HG02588 (cell line): ENCODE data around the gene SNCA.

Experiments
- ATAC-seq: cut with Tn5 transposase; IDR thresholded peaks from one replicate; pipeline ENCODE4 v1.9.1; 2021; ENCODE audit warnings: mild to moderate bottlenecking, moderate library complexity; ENCODE audit not compliant: unreplicated experiment

SNCA gene

DNA sequence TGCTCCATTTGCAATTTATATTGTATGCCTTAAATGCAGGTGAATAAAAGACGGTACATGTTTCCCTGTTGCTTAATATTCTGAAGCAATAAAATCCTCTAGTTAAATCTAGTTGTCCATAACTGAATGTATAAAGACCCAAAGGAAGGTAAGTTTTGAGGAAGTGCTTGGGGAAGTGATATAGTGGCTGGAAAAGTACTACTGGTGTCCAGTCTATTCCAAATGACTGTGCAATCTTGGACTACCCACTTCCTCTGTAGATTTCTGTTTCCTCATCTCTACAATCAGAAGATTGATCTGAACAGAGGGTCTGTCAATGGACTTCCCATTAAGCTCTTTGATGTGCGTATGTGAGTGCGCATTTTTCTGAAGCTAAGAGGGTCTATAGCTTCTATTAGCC lies 17.0 kb downstream of the SNCA start:
- no peak for ATAC-seq

DNA sequence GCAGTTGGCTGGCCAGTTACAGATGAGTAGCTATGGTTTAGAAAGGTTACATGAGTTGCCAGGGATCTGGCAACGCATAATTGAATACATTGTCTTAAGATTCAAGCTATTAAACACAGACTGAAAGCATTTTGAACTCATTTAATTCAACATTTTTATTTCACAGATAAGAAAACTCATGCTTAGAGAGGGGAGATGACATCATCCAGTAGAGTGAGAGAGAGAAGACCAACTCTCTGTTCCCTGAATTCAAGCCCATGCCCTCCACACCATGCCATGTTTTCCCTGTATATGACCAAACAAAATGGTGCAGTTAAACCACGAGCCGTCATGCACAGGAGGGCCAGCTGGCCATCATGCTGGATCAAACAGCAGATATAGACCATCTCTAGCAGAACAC lies 22.6 kb downstream of the SNCA start:
- ATAC-seq, result no peak

DNA sequence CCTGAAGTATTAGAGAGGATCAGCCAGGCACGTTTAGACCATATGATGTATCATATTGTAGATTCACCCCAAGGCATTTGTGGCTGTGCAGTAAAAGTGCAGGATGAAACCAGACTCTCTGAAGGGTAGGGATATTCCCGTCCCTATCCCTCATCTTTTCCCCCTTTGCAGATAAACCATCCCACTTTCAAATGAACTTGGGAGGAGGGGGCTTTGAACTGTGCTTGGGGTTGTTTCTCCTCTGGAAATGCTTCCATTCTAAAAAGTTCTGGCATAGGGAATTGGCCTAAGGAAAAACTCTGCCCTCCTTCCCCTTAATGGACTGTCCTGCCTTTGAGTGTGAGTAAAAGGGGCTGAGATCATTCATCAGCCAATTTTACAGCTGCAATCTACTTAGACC lies 23.8 kb downstream of the SNCA start:
- no peak for ATAC-seq

DNA sequence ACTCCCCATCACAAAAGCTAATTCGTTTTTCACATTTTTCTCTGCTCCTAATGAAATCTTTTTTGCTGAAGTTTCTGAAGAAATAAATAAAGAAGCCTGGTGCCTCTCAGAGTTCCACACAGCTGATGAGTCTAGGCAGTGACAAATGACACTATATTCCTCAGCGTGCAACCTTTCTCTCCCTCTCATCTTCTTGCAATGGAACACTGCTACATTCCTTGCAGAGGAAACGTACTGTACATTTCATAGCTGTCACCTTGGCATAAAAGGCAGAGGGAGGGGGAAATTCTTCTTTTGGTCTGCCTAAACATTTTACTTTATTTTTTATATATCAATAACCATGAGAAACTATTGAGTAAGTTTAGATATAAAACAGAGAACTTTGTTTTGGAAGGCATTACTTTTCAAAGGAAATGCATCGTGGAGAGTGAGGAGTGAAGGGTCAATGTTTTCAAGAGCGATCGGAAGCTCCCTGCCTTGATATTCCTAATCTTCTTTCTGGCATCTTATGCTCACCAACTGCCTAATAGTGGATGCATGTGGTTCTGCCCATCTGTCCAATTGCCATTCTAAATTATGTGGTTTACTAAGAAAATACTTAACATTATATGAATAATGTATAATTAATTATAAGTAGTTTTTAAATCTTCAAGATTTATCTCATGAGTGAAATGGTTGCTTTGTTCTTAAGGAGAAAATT lies 29.4 kb downstream of the SNCA start:
- ATAC-seq, result no peak

DNA sequence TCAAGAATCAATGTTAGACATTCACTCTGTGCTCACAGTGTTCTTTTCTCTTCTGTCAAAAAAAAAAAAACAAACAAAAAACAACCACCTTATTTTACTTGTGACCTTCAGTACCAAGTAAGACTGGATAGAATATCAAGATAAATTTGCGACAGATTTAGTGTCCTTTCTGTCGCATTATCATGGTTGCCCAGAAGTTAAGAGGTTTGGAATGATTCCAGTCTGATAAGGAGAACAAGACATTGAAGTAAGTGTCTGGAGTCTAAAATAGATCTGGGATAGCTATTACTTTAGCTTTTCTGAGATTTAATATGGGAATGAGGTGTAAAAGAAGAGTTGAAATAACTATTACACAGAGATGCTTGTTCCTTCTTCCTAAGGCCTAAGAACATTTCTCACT lies 31.7 kb downstream of the SNCA start:
- ATAC-seq, result no peak

DNA sequence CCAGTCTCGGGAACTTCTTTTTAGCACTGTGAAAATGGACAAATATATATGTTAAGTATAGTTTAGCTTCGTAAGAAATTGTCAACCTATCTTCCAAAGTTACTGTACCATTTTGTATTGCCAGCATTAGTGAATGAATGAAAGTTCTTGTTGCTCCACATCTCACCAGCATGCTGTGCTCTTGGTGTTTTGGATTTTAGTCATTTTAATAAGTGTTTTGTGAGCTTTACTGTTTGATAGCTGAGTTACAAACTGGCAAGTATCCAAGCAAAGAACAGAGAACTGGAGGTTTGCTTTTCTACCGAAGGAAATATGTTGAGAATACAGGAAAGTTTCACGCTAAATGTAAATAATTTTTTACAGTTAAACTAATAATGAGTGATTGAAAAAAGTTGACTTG lies 33.0 kb downstream of the SNCA start:
- no peak for ATAC-seq

DNA sequence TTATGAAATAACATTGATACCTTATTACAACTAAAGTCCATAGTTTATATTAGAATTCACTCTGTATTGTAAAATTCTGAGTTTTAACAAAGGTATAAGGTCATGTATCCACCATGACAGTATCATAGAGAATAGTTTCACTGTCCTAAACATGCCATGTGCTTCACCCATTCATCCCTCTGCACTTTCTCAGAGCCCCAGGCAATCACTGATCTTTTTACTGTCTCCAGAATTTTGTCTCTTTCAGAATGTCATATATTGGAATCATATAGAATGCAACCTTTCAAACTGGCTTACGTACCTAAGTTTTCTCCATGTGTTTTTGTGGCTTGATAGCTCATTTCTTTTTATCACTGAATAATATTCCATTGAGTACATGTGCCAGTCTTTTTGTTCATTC lies 33.9 kb downstream of the SNCA start:
- no peak for ATAC-seq

DNA sequence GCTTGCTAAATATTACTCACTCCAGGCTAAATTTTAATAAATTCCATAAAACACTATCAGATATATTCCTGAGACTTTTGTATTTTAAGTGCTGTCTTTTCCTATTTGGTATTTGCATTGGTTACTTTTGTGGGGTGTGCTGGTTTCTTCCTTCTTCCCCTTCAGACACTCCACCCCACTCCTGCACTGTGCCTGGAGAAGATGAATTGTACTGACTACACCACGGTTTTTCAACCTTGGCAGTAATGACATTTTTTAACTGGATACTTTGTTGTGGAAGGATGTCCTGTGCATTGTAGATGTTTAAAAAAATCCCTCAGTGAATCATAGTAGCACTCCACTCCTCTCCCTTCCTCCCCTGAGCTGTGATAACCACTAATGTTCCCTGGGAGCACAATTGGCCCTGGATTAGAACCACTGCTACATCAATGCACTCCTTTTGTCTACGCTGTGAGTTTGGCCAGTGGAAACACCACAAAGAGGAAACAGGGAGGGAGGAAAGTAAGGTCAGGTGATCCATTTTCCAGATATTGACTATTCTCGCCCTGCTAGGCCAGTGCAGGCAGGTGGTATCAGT lies 36.3 kb downstream of the SNCA start:
- no peak for ATAC-seq

DNA sequence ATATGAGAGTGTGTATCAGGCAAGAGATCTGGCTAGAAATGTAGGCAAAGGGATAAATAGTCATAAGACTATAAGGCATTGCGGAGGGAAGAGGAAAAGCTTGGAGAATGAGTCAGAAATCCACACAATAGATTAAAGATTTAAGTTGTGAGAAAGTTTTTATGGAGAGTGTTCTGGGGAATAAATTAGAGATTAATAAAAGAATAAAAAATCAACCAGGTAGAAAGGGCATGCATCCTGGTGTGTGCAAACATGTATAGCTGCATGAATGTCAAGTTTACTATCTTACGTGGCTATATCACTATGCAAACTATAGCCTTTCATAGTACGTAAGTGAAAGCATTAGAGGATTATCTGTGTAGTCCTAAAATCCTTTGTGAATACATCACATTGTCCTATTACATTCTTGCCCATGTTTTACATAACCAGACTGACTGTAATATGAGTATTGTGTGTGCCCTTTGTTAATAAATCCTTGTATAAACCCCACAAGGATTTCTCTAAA lies 36.9 kb downstream of the SNCA start:
- ATAC-seq, result no peak

DNA sequence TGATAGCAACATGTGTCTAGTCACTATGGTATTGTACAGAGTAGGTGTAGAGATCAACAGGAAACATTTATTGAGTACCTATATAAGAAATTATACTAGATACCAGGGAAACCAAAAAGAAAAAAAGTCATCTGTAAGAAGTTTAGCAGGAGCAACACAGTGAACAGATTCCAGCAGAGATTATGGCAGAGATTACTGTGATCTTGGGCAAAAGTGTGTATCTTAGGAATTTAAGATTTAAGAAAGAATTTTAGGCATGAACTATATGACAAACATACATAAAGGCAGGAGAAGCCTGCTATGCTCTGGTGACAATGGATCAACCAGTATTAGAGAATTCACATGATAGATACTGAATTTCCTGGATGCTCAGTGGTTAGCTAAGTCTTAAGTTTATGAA lies 37.9 kb downstream of the SNCA start:
- ATAC-seq, result no peak

DNA sequence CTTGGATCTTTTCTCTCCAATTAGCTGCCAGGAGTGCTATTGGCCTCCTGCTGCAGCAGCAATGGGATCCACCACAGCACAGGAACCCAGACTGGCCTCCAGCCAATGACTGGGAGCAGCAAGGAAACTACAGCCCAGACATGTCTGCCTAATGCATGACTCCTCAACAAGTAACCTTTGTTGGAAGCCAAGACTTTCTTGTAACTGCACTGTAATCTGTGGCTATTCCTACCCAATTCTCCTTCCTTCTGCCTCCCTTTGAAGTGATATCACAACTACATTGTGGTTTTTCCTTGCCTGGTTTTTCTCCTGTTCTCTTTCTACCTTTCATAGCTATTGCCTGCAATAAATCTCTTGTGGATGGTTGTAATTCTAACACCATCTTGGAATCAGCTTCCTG lies 39.8 kb downstream of the SNCA start:
- ATAC-seq, result no peak

DNA sequence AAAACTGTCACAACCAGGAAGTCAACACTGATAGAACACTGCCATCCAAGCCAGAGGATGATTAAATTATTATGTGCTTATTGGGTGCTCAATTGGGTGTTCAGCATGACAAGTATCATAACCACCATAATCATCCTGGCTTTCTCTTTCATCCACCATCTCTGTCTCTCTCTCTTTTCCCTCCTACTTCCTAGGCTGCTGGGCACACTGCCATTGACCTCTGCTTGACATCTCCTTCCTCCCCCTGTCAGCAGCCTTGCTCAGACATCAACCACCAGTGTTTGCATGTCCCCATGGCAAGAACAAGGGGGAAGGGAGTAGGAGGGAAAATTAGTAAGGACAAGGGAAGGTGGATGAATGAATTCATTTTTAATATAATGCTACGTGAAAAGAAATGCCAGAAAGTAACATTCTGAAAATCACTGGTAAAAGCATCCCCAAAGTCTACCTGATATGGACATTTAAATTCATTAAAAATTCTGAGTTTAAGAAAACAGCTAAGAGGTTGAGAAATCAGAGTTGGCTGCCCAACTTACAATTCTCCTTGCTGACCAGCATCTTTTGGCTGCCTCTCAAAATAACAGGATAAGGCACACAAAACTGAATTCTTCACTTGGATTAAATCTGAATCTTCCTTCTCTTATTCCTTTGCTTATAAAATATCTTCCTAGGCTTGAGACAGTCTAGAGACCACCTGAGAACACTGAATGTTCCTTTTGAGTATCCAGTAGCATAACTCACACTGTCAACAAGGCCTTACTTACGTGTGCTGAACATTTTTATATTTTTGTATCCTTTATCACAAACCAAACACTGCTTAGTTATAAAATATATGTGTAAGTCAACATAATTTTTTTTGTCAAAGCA lies 48.5 kb downstream of the SNCA start:
- ATAC-seq, result no peak

DNA sequence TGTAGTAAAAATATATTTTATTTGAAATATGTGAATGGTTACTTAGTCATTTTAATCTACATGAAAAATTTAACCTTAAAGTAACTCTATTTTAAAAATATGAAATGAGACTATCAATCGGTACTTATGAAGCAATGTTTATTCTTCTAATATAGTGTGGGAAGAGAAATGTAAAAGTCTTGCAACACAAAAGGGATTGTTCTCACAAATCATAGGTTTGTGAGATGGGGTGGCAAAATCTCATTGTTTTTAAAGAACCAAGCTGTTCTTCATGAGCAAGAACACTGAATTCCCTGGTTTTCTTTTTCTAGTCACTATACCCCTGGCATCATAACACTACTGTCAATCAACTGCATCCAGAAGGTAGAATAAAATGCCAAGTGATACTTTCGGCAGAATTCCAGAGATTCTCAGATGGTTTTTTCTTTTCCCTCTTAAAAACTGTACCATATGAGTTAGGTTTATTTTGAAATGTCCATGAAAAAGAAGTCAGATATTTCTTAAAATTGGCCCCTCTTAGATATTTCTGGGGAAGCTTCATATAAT lies 52.2 kb downstream of the SNCA start:
- ATAC-seq, result no peak

DNA sequence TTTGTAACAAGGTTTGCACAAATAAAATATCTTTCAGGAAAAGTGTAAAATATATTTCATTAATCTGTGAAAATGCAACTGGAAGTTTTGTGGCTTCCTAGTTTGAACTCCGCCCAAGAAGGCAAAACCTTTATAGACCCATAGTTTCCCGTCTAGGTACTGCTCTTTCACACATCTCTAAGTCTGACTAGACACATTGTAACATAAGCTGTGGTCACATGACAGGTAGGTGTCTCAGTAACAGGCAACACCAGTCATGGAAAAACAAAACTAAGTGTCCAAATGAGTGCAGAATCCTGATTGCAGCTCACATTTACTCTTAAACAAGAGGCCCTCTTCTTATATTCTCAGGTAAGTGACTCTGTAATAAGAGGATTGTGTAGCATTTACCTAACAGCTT lies 55.6 kb downstream of the SNCA start:
- ATAC-seq, result no peak

DNA sequence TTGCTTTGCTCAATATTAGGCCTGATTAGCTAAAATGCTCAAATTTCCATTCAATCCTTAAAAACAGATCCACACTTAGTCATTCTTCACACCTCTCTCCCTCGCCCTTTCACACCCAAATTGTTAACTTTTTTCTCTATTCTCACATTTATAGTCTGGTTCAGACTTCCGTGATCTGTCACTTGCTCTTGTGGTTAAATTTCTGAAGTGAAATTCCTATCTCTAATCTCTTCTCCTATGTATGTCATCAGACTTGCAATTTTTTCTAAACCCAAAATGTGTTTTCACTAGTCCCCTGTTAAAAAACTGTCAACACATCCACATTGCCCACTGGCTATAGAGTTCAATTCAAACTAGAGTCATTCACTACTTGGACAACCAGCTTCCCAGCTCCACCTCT lies 63.2 kb downstream of the SNCA start:
- ATAC-seq, result no peak

DNA sequence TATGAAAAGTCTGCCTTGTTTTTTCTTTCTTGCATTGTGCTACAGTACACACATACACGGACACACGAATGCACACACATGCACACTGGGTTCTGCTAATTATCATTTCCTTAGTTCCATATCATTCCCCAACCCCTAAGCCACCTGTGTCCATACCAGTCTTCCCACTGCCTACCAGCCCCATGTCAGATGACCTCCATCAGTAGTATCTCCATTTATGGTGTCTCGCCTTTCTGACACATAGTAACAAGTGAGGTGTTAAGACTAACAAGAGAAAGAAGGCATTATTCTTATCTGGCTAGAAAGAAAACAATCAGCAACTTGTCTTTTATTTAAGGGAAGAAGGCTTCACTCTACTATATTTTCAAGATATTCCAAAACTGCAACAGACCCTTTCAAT lies 67.1 kb downstream of the SNCA start:
- no peak for ATAC-seq

DNA sequence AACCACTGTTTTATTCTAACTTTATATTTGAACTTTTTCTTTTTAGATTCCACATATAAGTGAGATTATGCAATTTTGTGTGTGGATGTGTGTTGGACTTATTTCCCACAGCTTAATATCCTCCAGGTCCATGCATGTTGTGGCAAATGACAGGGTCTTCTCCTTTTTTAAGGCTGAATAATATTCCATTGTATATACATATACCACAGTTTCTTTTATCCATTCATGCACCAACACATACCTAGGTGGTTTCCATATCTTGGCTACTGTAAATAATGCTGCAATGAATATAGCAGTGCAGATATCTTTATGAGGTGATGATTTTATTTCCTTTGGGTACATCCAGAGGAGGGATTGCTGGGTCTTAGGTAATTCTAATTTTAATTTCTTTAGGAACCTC lies 69.0 kb downstream of the SNCA start:
- ATAC-seq, result no peak

DNA sequence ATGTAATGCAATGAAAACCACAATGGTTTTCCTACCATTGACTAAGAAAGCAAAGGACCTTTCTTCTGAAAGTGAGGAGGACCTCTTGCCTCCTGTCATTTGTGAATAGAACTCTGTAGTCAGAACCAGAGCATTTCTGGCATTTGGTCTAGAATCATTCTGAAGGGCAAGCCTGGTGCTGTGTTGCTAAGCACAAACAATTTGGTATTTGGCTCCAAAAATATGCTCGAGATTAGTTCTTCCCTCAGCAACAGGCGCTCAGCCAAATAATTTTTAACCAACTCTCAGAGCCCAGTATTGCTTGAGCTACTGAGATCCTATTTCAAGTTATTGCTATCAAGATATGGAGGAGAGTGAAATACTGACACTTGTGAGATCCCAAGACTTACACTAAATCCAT lies 71.0 kb downstream of the SNCA start:
- no peak for ATAC-seq

DNA sequence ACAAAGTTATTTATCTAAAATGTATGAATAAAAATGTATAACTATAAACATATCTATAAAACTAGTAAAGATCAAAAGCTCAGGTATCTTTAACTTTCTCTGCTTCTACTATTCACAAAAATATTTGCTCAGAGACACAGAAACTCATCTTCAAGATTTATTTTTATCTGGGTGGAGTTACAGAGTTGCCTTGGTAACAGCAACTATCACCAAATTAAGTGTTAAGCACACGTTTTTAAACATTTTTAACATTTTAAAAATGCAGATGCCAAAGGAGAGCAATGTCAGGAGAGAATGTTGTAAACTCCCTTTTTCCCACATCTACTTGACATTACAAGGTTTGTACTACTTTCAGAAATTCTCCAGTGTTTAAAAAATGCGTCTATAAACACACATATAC lies 71.4 kb downstream of the SNCA start:
- no peak for ATAC-seq

DNA sequence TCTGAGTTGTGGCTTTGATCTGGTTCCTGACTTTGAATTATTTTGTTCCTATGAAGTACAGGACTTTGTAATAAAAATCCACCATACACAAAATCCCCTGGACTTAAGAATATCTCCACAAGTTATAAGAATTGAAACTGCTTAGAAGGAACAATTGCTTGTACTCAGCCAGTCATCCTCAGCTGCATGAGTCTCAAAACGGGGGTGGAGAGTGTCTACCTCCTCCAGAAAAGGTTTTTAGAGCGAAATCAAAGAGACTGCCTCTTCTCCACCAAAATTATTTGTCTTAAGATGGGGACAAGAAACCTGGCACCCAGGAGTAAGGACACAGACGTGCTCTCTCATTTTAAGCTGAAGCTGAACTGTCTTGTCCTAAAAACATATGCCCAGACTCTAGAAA lies 74.7 kb downstream of the SNCA start:
- no peak for ATAC-seq

DNA sequence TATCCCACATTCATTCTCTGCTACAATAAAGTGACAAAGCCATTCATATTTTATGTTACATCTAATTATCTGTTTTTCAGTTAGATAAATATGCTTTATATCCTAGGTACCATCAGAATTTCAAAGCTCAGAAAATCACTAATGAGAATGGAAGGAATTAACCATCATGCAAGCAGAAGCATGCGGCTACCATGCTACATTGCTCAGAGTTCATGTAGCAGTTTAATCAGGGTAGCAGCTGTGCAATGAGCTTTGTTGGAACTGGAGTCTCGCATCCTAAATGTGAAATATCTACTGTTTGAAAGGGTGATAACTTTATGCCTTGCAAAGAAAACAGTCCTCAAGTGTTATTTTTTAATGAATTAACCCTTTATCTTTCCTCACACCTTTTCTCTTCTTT lies 77.5 kb downstream of the SNCA start:
- no peak for ATAC-seq
